GM21717 (cell line): Measurements from ENCODE around the gene LRMDA.

Source experiments
- ATAC-seq: cut with Tn5 transposase; IDR thresholded peaks from one replicate; pipeline ENCODE4 v1.9.1; 2021; ENCODE audit warnings: mild to moderate bottlenecking, moderate library complexity; ENCODE audit not compliant: unreplicated experiment

Gene LRMDA

DNA sequence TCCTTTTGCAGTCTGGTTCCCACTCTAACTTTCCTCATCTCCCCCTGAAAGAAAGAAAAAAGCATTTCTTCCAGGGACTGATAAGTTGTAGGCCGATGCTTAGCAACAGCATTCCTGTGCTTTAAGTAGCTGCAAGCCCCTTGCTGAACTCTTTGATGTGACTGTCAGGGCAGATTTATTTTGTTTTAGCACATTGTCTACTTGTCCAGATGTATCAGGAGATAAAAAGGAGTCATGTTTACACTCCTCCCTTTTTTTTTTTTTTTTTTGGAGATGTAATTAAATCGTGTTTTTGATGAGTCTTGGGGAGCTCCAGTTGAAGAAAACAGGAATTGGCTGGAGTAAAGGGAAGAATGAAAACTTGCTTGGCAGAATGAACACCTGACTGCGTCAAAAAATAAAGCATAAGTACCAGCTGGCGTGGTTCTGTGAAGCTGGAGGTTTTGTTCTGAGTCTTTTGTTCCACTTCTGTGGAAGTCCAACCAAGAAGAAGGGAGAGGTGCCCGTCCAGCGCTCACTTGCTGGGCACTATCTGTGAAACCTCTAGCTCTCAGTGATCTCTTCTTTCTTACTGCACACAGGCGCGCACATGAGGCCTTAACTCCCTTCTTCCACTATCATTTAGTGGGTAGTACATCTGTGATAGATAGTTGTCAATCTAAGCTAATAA lies 871.7 kb downstream of the LRMDA start:
- ATAC-seq, result no peak

DNA sequence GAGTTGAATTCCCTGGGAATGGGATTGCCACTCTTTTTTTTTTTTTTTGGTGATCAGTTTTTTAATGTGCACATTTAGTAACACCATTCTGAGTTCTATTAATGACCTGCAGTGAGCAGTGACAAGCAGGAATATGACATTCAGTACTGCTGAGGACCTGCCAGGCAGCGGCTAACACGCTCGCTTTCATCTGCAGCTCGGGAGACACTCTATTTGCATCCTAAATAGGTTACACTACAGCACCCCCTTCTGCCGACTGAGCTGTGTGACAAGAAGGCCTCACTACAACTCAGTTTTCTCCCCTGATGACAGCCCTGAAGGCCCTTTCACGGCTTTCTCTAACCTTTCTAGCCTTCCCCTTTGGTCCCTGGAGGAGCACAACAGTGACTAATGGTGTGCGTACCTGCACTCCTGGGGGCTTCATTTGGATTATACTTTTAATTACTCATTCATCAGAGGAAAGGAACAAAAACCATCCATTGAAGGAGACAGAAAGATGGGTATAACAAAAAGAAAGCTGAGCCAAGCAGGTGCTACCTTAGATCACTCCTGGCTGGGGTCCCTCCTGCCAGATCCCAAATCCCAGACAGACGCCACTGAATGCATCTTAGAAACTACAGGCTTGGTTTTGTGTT lies 872.4 kb downstream of the LRMDA start:
- ATAC-seq, result no peak

DNA sequence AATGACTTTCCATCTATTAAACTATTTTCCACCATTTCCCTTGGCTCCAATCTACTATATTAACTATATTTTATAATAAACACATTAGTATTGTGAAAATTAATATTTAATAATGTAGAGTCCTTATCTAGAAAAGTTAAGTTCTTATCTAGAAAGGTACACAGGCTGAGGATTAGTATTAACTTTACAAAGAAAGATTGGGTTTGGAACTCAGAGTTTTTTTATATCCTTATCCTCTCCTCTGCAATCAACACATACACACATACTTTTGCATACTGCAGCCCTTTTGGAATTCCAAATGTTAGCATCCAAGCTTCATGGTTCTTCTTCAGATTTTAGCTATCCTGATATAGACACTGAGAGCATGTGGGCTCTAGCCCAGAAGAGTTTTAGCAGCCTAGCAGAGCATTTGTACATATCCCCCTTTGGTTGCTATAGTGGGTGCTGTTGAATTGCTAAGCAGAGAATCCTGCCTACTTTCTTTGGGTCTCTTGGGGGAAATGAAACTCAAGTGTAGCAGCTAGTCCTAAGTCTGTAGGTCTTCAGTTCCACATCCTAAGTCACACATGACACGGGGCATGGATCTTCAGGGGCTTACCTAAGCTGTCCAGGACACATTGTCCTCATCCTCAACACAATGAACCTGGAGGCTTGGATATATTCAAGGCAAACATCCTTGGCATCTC lies 874.6 kb downstream of the LRMDA start:
- ATAC-seq, result no peak

DNA sequence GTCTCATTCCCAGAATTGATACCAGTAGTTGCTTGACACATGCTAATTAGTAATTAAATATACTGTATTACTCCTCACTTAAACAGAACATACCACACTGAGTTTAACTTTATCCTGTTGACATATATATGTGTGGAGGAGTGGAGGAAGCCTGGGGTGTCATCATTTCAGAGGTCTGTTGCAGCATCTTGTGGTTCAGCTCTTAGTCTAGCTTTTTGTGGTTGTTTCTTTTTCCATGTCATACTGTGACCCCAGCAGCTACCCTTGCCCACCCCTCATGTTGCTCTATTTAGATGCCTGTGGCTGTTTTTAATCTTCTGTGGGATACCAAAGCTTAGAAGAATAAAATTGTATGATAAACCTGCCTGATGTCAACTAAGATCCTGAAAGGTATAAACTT lies 875.4 kb downstream of the LRMDA start:
- ATAC-seq, result no peak

DNA sequence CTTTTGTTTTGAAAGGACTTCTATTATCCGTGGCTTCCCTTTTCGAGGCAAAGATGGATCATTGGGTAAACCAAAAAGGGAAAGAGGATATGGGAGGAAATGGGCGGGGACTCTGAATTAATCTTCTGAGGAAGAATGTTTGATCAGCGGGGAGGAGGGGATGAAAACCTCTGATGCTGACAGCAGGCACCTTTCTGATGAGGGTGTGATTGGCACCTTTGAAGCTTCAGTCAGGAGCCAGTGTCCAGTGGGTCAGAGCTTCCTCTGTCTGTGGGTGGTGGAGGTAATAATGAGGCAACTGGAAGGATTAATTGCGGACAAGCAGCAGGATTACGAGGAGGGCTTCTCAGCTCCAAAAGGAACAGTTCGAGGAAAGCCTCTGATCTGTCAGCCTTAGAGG lies 877.6 kb downstream of the LRMDA start:
- ATAC-seq, result no peak

DNA sequence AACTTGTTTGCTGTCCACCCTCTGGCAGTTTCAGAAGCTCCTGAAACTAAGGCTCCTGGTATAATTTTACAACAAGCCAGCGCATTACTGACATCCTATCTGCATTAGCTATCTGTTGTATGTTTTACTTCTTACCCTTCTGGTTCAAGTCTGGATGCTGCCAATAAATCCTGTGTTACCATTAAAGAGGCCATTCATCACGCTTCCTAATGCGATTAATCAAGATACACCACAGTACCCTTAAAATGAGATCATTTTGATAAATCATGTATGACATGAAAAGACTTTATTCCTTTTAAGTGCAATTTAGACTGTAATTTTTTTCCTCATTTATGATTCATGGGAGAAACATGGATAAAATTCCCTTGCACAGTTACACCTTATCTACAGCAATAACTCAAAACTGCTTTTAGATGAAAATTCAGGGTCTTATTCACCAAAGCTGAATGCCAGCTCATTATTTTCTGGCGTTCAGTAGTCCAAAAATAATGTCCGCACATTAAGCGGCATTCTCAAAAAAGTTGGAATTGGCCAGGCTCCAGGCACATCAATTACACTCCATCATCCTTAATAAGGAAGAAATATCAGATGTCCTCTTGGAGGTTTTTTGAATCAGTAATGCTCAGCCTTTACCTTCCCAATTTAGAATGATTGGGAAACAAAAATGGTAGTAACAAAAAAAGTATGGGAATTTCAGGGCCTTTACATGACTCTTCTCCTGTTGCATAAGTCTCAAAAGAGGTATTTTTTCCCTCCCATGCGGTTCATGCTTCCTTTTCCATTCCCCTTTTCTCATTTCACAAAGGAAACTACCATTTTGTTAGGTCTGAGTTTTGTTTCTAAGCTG lies 878.5 kb downstream of the LRMDA start:
- ATAC-seq, result no peak

DNA sequence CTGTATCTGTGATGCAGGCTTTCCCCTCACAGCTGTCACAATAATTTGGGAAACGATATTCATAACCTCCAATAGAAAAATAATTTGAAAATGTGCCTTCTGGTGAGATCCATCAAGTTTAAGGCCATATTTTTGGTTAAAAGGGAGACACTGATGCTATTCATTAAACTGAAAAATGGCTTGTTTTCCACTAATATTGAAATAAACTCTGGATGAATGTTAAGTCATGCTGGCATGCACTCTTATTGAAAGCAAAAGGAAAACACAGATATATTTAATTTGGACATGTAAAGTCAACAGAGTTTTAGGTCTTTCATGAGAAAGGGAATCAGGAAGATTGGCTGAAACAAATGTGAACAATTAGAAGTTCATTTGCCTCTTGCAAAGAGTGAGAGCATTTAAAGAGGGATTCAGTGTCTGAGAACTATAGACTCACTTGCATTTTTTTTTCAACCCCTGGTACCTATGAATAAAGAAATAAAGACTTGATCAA lies 879.2 kb downstream of the LRMDA start:
- no peak for ATAC-seq

DNA sequence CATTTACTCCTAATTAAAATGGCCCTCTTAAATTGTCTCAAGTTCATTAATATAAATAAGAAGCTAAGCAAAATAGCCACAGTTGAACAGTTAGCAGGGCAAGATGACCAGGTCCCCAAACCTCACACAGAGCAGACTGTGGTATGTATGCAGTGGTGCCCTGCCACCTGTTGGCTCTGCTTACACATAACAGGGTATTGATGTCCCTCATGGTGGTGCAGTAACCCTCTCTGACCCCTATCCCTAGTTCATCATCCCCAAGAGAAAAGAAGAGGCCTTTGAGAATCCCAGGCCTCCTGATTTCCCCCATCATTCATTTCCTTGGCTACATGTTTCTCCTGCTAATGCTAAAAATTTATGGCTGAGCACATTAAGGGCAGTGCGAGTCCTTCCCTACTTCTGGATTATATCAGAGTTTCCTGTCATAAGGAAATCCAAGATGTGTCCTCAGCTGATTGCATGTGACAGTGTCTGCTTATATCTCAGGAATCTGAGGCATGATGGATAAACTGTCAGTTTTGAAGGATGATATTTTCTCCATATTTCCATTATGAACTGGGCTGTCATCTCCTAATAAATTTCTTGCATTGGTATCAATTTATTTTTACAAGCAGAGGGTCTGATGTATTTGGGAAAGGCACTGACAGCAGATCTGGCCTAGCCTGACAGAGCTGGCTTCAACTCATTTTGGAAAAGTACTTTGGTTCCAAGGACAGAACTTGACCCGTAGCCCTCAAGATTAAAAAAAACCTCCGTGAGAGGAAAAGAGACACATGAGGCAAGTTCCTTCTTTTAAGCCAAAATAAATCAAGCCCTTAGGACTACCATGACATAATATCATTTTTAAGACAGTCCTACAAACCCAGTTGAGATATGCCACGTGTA lies 880.6 kb downstream of the LRMDA start:
- ATAC-seq, result no peak

DNA sequence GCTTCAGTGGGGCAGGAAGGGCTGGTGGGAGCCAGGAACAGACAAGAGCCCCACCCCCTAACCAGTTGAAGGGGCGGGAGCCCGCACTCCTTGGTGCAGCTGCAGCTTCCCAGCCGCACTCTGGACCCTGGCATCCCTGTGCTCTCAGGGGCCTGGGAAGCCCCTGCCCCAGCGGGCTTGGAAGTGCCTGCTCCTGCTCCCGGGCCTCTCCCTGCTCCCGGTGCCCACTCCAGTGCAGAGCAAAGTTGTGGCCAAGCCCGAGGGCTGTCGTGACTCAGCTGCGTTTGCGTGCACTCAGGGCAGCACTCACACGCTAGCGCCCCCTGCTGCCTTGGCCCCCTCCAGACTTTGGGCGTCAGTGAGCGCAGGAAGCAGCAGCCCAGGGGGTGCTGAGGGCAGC lies 883.8 kb downstream of the LRMDA start:
- no peak for ATAC-seq

DNA sequence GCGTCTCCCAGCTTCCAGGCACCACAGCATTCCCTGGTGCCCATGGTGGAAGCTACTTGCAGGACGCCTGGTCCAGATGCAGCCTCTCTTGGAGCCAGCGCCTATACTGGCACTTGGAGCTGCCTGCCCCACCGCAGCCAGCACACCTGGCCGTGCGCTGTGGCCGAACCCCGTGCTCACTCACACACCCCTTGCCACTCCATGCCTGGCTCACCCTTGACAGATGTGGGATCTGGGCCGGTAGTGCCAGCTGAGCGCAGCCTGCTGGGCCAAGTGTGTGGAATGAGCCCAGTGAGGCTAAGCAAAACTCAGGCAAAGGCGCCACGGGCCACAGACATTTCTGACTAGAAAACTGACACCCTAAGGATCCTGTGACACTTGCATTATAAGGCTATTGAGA lies 884.8 kb downstream of the LRMDA start:
- ATAC-seq, result no peak

DNA sequence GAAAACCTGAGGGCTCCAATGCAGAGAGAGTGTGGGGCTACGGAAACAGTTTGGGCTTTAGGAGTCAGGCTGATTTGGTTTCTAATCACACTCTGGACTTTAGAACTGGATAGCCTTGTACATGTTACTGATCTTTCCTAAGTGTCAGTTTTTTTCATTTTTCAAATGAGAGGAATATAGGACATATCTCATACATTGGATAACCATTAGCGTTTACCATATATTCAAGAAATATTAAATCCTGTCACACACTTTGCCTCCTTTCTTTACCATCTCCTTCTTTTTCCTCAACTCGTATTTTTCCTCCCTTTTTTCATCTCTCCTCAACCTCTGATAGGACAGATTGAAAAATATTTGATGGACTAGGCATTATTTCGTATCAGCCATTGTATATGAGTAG lies 885.7 kb downstream of the LRMDA start:
- ATAC-seq, result no peak

DNA sequence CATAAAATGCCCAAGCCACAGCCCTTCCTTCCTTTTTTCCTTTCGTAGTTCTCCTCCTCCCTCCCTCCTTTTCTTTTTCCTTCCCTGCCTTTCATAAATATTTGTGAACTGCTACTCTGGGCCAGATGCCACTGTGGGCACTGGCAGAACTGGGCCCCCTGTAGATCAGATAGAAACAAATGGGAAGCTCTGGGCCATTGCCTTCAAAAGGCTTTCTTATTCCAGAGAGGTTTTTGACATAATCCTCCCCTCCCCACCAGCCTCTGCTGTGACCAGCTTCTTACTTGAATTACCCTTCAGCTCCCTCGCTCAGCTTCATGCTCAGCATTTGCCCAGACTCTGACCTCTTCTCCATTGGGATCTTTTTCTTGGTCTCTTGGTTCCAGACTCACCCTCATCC lies 886.8 kb downstream of the LRMDA start:
- no peak for ATAC-seq

DNA sequence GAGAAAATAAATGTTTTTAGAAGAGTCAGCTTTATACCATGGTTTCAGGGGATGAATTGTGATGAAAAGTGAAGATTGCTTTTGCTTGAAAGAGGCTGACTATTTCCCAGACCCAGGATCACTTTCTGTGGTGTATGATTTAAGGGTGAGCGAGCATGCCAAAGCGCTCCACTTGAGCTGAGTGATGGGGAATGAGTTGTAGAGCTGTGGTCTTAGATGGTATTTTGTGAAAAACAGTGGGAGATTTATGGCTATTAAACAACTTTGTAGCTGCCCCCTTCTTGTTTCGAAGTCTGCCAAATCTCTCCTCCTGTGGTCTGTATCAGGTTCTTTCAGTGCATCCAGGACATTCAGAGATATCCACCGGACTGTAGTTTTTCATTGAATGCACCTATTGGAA lies 888.2 kb downstream of the LRMDA start:
- no peak for ATAC-seq

DNA sequence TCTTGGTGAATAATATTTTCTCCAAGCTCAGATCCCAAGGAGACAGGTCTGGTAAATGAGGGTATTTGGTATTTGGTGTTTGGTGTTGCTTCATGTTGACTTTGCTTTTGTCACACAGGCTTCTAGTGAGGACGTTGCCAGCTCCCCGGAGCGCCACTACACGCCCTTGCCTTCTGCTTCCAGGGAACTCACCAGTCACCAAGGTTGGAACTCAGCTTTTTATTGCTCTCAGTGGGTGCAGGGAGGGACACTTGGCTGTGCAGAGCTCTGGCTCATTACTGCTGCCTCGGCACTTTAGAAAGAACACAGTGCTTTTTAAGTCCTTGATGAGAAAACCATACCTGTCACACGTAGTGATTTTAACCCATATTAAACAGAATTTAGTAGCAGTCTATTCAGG lies 892.9 kb downstream of the LRMDA start:
- no peak for ATAC-seq

DNA sequence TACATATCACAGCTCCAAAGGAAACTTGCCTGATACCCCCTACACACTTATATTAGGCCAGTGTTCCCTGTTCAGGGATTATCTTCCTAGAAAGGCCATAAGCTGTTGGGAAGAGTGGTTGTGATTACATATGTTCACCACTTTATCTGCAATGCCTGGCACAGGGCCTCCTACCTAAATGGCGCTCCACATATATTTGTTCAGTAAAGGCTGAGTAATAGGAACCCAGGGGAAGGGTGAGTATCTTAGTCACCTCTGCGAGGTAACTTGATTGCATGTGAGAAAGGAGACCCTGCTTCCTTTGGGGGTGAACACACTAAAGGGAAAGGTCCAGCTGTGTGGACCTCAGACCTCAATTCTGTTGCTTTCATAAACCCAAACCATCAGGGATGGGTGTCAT lies 896.0 kb downstream of the LRMDA start:
- no peak for ATAC-seq

DNA sequence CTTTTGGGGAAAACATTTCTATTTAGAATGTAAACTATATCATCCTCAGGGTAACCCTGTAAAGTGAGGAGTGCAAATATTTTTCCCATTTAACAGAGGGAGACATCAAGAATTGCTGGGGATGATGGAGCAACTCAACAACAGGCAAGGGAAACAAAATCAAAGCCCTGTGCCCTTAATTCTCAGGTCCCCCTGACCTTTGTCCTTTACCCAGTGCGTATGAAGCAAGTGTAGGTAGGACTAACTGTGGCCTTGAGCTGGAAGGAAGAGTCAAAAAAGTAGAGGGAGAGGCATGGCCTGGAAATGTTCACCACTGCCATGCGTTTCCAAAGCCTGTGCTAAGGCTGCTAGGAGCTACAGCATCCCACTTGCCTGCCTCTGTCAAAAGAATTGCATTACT lies 896.9 kb downstream of the LRMDA start:
- no peak for ATAC-seq

DNA sequence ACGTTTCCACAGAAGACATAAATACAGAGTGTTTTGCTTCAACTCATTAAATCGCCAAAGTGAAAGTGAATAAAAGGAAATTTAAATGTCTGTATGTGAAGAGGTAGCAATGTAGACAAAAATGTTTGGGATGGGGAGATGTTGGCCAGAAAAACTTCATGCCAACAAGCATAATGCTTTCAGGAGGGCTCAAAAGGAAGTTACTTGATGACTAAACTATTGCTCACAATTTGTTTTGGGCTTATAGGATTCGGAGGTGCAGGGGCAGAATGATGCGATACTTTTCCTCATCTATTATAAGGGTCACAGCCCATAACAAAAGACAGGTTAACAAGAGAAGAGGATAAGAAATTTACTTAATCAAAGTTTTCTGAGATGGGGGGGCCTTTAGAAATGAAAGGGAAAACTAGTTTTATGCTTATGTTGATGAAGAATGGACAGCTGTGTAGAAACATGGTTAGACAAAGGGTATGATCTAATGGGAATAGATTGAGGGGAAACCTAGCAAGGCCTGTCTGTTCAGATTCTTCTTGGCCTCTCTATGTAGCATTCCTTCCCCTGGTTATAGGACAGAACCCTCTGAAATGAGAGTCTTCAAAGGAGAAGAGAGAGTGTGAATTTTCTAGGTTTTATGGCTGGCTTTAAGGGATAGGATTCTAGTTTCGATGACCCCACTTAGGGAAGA lies 898.6 kb downstream of the LRMDA start:
- no peak for ATAC-seq

DNA sequence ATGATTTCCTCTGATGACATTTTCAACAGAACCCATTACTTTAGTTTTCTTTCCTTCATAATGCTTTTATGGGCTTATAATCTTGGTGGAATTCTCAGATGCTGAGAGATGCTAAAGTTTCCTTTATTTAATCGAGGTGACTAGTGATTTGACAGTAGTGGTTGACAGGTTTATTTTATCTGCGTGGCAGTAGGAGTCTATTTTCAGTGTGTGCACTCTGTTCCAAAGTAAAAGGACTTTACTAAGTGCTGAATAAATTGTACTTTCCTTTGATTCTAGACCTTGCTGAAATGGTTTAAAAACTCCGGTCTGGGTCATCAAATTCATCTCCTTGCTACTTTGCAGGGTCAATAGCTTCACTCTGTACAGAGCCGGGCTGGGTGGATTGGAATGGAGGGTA lies 900.3 kb downstream of the LRMDA start:
- ATAC-seq, result no peak

DNA sequence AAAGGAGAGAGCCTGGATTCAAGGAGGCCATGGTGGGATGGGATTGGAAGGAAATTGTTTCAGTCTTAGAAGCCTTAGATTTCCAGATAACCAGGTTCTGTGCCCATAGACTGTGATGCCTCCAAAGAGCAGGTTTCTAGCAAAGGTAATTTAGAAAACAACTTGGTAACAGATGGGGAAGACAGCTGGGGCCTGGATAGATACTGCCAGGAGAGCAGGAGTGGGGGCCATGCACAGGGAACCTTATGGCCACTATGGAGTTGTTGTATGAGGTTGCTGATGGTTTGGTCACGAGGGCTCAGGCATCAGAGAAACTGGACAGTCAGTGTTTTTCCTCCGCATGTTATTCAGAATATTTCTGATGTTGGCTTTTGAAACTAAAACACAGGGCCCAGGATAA lies 901.9 kb downstream of the LRMDA start:
- ATAC-seq, result no peak

DNA sequence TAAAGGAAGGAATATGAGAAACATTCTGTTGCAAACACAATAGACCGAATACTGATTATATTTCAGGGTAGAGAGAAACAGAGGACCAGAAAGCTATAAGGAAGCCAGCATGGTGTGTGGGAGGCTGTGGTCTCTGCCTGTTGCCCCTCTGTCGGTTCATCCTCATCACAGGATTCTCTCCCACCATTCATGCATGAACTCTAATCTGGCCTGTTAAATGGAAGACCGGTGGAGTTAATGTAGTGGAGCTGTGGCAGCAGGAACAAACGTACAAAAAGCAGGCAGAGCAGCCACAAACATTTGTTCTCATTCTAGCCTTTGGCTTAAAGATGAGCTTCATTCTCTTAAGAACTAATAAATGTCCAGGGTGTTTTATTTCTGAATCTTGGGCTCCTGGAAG lies 902.4 kb downstream of the LRMDA start:
- no peak for ATAC-seq
